LNCAP (cell line): Measurements from ENCODE around the gene ZC3H12C.

Experiments
- CTCF ChIP-seq: fragments of 450-650 bp; IDR thresholded peaks from 2 replicates; pipeline ENCODE4 v1.5.1; 2017; ENCODE audit warnings: mild to moderate bottlenecking

ZC3H12C gene

DNA sequence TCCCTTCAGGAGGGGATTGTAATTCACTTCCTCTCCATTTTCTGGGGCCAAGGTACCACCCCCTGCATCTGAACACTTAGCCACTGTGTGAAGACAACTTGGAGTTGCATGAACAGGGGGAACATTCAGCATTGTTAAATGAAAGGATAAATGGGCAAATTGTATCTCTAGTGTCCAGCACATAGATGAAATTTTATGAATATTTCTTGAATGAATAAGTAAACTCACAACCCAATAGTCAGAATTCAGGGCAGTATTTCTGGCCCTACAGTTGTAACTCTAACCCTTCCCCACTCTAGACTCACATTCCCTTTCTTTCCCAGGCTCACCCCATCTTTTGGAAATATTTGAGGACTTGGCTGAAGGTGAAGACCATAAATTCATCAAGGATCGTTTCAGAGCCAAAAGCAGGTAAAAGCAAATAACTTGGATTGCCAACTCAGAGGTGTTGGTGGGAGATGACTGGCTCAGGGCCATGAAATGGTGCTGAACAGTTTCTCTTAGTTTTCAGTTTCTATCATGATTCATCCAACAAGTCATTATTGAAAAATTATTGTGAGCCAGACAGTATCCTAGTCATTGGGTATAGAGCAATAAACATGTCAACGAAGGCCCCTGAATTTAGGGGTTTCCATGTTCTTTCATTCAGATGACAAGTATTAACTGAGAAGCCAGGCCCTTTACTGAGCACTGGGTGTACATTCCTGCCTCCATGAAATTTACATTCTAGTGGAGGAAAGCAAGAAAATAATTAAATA, 33.3 kb upstream of the ZC3H12C start:
- TF ChIP-seq CTCF, result no peak

DNA sequence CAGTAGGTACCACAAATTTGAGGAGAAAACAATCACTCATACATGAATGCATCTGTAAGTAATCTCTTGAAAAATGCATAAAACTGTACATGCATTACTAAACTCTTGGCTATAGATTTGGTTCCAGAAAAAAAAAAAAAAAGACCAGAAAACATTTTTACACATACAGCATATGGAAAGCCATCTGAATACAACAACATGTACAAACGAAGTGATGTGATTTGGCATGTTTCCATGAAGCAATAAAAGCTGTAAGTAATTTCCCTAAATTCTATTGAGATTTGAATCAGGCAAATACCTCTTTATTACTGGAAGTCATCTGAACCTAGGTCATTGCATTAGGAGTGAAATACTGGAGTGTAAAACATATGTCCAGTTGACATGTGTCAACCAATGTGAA, 31.9 kb upstream of the ZC3H12C start:
- TF ChIP-seq CTCF, result no peak

GRCh38 chr11:110062247-110062646, 30.9 kb upstream of the ZC3H12C start:
- TF ChIP-seq CTCF, result no peak

DNA sequence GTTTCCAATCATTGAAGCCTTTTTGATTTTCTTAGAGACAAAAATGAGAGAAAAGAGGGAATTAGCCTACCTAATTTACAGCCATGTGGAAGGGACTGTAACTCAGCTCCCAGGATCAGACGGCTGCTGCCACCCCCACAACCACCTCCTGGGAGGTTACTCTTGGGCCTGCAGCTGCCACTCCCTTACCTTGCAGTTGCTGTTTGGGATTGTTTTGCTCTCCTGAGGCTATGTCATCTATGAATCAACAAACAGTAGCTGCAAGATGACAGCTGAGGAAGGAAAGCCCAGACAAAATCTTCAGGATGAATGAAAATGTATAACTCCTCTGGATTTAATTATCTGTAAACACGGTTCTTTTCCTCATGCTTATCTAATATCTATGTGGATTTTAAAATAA, 28.0 kb upstream of the ZC3H12C start:
- no peak for TF ChIP-seq CTCF

DNA sequence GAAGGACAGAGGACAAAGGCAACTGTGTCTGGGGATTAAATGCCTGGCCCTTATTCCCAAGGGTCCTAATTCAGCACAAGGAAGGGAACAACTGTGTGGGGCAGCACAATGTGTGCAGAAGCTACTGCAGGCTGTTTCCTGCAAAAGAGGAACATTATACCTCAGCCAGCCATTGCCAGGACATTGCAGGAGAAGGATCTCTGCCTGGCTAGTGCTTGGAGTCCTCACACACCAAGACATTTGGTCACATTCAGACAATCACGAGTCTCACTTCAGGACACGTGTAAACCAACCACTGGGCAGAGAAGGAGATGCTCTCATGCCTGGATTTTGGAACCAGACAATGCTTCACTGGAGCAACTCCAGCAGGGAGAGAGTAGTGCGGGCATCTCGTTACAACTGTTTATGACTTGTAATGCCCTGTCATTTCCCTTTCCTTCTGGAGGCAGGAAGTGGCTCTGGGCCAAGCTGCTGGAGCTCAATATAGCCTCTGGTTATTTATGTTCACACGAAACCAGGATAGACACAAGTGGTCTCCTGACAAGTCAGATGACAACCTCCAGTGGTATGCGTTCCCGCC, 23.9 kb upstream of the ZC3H12C start:
- TF ChIP-seq CTCF, result no peak

DNA sequence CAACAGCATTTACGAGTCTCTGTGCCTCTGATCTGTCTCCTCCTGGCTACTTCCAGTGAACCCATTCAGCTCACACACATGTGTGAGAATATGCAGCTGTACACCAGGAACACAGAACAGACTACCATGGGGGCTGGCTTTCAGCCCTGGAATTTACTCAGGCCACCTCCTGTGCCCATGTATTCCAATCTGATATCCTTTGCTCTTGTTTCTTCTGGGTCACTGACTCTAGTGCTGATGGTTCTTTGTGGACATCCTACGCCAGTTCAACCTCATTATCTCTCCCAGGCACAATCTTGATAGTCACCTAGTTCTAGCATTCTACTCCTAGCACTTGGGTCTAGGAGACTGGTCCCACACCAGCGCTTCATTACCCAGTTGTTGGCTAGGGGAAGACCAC, 23.0 kb upstream of the ZC3H12C start:
- no peak for TF ChIP-seq CTCF

DNA sequence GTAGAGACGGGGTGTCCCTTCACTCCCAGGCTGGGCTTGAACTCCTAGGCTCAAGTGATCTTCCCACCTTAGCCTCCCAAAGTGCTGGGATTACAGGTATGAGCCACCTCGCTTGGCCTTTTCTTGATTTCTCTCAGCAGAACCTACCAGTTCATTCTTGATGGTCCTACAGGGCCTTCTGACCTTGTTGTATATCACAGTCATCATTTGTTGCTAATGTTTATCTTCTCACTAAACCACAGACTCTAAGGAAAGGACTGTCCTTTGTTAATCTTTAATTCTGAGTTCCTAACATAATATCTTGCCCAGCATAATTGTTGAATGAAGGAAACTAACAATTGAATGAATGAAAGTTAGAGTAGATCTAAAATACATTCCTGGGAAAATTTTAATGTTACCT, 22.0 kb upstream of the ZC3H12C start:
- TF ChIP-seq CTCF, result no peak
